Hematopoietic multipotent progenitor cell treated with erythropoietin and hydrocortisone succinate and interleukin-3 and kit ligand, for 8 days (in vitro differentiated cells): ENCODE results near the gene ZNF789.

Experiments
- DNase-seq: peaks from one replicate; pipeline ENCODE4 v3.0.0-alpha.2; 2015

Gene ZNF789

DNA sequence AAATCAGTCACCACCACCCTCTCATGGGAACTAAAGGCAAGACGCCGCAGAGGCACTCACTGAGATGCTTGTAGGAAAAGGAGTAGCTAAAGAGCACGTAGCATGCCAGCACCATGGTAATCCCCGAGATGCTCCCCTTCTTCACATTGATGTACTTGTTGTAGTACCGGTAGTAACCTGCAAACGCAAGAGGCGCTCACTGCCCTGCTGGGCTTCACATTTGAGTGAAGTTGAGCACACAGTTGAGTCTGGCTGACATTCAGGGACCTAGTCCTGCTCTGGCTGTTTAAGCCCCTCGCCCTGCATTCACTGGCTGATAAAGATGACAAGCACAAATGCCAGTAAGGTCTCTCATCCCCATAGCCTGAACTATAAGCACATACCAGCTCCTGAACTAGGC, 13.6 kb upstream of the ZNF789 start:
- DNase-seq, result peak; percentile 59

DNA sequence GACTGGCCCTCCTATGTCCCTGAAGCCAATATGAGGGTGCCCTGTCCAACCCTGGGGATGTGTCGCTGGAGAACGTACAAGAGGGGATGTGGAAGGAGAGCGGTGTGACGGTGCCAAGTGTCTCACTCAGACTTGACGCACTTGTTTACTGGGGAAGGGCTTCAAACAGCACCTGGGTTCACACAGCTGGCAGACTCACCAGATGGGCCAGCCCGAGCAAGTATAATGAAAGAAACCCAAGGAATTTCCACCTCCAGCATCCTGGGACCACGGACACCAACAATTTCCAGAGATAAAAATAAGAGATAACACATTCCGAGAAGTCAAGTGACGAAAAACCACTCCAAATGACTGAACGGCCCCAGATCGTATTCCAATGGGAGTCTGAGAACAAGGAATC, 12.0 kb upstream of the ZNF789 start:
- DNase-seq, result no peak

DNA sequence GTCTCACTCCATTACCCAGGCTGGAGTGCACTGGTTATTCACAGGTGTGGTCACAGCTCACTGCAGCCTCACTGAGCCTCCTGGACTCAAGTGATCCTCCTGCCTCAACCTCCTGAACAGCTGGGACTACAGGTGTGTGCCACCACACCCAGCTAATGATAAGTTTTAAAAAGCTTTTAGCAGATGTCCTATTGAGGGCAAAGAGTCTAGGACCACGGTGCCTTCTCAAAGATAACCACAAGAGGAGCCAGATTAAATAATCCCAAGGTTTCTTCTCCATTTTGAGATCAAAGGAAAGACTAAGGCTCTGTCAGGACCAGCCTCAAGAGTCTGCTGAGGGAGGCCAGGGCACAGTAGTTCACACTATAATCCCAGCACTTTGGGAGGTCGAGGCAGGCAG, 11.5 kb upstream of the ZNF789 start:
- DNase-seq, result no peak

DNA sequence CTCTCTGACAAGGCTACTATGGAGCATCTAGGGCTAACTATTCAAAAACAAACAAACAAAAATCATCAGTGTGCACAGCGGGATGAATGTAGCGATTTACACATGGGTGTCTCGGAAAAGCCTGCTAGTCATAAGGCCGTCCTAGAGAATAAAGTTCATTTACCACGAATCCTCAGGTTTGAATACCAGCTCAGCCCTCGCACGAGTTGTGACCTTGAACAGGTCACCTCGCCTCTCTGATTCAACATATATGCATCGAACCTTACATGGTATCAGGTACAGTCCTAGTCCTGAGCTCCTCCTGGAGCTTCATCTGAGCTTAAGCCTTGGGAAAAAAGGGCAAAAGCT, 7.3 kb upstream of the ZNF789 start:
- peak; percentile 23 for DNase-seq

DNA sequence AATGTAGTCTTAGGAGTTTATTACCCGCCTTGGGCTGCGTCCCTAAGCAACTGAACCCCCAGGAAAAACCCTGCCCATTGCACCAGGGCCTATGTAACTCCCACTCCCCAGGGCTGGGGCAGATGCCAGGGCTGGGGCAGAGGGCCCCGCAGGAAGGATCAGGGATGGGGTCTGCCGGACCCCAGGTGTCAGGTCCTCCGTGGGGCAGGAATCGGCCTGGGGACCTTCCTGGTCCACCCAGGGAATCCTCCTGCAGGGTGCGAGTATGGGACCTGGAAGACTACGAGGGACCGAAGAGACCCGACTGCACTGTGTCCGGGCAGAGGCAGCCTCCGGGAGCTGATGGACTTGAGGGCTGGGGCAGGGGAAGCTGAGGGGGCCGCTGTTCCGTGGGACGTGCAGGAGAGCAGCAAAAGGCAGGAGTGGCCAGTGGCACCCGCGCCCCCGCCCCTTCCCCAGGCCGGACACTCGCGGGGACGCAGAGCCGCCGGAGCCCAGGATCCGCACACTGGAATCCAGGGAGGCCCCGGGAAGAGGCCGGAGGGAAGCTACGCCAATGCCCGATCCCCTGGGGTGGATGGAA, 4.3 kb upstream of the ZNF789 start:
- DNase-seq, result no peak

DNA sequence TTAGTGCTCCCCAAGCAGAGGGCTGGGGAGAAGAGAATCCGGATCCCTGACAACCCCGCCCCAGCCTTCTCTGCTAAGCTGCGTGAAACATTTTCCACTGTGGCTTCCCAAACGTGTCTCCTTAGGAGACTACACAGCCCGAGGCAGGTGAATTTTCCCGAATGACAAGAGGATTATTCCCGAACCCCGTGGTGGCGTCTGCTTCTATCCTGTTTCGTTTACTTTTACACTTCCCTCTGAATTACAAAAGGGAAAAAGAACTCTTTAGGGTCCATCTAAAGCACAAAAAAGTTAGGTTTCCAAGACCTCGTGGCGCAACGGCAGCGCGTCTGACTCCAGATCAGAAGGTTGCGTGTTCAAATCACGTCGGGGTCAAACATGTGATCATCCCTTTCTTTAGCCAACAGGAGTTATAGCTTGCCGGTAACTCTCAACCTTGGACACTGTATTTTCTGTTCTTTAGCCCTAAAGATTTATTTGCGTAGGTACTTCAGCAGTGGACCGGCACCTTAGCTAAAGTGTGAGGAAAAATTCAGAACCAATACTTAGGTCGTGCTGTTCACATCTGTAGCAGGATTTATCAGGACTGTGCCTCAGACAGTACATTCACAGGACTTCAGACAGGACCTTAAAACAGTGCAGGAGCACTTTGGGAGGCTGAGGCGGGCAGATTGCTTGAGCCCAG, 3.2 kb upstream of the ZNF789 start:
- no peak for DNase-seq

DNA sequence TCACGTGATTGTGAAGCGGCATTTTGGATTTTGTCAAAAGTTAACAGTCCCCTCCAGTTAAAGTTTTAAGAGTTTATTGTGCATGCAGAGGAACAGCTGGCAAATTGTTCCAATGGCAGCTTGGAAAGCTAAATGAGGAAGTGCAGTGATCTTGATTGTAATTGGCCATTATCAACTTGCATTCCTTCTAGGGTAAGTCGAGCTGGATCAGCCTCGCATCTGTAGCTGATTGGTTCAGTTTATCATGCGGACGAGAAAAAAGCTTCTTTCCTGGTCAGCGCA, 566 bp downstream of the ZNF789 start:
- peak; percentile 84 for DNase-seq

DNA sequence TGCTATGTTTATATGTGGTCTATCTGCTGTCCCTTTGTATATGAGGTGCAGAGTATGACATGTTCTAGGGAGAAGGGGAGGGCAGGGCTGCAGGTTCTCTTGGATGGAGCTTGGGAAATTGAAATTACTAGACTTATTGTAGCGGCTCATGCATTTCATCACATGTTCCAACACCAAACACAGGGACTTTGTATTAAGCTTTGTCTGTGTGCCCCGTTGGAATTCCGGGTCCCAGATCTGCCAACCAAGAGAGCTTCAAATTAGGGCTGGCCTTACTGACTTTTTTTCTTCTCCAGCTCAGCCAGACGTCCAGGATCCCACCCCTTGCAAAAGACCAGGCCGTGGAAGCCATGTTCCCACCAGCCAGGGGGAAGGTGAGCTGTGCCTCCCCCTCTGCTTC, 3.4 kb downstream of the ZNF789 start:
- no peak for DNase-seq

DNA sequence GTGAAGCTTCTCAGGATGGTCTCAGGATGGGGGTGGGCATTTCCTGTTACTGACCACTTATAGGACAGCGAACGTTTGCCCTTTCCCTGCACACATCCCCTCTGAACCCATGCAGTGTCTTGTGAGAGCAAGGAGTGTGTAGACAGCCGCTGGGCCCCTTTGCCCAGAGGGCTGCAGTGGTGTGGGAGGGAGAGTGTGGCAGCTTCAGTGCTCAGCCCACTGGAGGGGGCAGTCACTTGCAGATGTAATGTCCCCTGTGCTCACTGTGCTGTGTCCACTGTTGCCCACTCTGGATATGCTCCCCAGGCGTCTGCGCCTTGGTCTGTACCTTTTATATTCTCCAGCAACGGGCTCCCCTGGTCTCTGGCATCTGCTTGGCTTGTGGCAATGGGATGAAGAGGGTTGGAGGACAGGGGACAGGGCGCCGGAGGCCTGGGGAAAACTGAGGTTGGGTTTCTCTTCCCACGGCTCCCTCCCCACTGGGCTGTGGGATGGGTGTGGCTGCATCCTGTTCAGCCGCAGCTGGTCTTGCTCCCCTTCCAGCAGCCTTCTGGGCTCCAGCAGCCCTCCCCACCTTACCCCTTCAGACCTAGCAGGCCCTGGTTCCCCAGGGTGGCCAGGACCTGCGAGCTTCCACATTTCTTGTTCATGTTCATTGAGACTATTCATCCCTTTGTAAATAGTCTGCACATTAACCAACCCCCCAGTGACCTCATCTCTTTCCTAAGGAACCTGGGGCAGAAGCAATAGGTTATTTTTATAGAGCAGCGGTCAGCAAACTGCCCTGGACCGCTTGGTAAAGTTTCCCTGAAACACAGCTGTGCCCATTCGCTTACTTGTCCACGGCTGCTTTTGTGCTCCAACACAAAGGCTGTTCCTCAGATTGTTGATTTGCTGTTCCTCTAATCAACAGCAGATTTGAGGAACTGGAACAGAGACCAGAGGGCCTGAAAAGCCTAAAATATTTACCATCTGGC, 6.1 kb downstream of the ZNF789 start:
- no peak for DNase-seq

DNA sequence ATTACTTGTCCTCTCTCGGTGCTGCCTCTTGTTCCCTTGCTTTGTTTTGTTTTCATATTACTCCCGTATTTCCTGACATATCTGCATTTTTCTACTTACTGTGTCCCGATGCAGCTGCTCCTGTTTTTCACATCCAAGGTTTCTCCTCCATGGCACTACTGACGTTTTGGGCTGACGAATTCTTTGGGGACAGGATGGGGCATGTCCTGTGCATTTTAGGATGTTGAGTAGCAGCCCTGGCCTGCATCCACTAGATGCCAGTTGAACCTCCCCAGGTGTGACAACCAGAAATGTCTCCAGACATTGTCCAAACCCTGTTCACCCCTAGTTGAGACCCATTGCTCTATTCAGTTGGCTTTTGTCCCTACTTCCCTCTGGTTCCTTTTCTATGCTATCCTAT, 12.4 kb downstream of the ZNF789 start:
- no peak for DNase-seq

DNA sequence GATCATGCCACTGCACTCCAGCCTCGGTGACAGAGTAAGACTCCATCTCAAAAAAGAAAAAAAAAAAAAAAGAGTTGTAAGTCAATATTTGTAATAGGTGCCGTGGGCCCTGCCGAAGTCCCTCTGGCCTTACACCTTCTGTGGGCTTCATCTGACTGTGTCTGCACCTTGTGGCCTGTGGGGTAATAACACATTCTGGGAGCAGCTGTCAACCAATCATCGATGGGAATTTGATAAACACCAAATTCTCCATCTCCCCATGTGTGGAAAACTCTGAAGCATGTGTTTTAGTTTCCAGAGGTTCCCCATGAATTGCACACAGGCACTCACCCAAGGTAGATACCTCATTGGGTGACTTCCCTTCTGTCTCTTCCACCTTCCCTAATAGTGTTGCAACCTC, 16.5 kb downstream of the ZNF789 start:
- peak; percentile 28 for DNase-seq

DNA sequence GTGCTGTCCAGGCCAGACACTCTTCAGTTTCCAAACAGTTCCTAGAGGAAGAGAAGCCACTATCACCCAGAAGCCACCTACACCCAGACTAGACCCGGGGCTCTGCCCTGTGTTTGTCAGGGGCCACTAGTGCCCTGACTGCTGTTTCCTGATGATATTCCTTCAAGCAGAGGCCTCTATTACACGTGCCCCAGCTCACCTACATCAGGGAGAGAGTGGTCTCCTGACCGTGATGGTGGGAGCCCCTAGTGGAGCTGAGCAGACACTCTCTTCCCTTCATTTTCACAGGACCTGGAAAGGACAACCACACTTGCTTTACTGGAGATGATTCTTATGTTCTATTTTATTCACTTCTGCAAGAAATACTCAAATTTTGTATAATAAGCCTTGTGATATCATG, 18.2 kb downstream of the ZNF789 start:
- no peak for DNase-seq

DNA sequence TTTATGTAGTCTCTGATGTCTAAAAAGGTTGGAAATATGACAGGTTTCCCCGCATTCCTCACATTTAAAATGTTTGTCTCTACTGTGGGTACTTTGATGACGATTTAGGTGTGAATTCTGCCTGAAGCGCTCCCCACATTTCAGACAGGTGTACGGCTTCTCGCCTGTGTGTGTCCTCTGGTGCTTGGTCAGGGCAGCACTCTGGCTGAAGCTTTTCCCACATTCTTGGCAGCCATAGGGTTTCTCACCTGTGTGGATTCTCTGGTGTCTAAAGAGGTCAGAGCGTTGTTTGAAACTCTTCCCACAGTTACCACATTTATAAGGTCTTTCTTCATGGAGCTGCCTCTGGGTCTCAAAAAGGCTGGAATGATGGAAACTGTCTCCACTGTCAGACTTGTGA, 21.1 kb downstream of the ZNF789 start:
- no peak for DNase-seq

DNA sequence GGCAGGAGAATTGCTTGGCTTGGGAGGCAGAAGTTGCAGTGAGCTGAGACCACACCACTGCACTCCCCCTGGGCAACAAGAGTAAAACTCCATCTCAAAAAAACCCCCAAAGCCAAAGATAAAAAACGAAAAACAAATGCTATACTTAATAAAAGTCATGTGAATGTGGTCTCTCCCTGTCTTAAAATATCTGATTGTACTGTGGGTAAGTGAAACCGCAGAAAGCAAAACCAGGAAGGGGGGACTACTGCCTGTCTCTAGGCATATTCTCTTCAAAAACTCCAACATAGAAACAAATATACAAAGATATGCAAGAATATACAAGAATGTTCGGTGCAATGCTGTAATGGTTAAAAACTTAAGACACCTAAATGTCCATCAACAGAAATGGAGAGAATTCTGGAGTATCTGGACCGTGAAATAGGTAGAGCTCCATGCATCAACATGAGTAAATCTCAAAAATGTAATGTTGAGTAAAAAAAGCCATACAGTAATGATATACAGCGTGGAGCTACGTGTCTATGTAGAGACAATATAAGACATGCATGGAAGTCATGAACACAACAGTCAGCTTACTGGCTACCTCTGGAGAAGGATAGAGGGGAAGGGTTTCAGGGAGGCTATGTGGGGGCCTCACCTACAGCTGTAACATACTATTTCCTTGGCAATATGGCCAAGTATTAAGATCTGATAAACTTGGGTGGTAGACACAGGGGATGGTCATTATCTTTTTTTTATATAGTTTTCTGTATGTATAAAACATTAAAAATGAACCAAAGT, 25.3 kb downstream of the ZNF789 start:
- DNase-seq, result peak; percentile 62

DNA sequence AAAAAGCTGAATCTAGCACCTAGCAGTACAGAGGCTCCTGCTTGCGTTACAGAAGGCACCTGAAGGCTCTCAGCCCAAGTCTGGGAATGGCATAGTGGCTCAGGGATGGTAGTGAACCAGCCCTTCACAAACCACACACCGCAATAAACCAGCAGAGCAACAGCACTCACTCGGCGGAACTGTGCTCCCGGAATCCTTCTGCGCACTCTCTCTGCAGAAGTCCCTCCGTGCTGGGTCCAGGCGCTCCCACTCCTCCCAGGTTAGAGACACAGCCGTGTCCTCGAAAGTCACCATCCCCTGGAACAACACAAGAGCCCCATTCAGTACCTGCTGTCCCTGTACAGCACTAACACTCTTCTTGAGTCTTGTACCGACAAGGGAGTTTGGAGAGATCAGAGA, 25.9 kb downstream of the ZNF789 start:
- DNase-seq, result no peak

DNA sequence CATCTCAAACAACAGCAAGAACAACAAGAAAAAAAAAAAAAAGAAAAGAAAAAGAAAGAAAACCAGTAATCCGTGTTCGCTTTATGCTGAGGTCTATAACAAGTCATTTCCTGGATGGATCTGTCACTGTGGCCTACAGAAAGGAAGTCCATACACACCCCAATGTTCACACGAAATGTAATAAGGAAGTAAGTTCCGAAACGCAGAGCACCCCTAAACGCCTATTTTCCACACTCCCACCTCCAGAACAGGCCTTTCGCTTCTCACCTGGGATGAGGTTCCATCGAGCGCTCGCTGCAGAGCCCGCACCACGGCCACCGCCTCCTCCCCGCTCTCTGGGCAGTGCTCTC, 26.7 kb downstream of the ZNF789 start:
- DNase-seq, result peak; percentile 26

DNA sequence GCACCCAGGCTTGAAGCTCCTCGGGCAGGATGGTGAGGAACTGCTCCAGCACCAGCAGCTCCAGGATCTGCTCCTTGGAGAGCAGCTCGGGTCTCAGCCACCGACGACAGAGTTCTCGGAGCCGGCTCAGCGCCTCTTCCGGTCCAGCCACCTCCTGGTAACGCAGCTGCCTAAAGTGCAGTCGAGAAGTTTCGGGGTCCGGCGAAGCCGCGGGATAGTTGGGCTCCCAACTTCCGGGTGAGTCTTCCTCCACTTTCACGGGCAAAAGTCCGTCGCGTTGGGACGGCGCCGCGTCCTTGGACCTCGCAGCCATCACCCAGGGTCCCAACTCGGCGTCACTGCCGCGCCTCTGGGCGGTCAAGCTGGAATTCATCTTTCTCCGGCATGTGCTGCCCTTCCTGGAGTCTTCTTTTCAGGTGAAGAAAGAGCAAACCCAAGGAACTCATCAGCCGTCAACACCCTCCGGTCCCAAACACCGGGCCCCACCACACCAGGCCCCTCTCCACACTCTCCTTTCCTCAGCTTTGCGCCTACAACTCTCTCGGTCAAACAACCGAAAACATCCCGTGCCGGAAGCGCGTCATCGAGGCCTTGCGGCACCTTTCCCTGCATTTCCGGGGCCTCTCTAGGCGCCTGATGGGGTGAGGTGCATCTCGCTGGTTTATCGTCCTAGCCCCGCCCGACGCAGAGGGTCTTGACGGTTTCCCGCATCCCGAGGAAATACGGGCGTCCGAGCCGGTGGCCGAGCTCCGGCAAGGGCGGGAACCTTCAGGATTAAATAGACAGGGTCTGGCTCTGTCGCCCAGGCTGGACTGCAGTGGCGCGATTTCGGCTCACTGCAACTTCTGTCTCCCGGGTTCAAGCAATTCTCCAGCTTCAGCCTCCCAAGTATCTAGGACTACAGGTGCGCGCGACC, 27.3 kb downstream of the ZNF789 start, which contains the start of gene ZNF394:
Gene ZNF394, minus strand, starts transcription at position 561 of the 916 bp plus-strand sequence. Its CDS starts 188 bp downstream, at position 373.
- DNase-seq, result peak; percentile 96

DNA sequence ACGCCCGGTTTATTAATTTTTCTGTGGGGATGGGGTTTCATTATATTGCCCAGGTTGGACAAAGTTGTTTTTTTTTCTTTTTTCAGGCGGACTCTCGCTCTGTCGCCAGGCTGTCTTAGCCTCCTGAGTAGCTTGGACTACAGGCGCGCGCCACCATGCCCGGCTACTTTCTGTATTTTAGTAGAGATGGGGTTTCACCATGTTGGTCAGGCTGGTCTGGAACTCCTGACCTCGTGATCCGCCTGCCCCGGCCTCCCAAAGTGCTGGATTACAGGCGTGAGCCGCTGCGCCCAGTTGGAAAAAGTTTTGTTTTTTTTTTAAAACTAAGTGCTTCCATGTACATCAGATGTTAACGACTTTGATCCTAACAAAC, 27.9 kb downstream of the ZNF789 start:
- DNase-seq, result no peak

DNA sequence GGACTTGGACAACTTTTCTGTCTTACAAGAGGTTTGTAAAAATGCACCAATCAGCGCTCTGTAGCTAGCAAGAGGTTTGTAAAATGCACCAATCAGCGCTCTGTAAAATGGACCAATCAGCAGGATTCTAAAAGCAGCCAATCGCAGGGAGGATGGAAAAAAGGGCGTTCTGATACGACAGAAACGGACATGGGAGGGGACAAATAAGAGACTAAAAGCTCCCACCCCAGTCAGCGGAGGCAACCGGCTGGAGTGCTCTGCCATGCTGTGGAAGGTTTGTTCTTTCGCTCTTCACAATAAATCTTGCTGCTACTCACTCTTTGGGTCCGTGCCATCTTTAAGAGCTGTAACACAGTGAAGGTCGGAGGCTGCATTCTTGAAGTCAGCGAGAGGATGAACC, 28.5 kb downstream of the ZNF789 start:
- DNase-seq, result peak; percentile 55

DNA sequence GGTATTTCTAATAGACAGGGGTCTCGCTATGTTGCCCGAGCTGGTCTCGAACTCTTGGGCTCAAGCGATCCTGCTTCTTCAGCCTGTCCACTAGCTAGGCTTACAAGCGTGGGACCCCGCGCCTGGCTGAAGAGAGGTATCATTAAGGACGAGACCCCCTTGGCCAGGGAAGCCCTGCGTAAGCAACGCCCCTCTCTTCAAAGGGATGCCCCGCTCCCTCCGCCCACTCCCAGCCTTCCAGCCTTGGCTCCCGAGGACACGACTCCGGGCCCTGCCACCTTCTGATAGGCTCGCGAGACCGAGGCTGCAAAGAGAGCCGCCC, 31.6 kb downstream of the ZNF789 start:
- DNase-seq, result no peak

DNA sequence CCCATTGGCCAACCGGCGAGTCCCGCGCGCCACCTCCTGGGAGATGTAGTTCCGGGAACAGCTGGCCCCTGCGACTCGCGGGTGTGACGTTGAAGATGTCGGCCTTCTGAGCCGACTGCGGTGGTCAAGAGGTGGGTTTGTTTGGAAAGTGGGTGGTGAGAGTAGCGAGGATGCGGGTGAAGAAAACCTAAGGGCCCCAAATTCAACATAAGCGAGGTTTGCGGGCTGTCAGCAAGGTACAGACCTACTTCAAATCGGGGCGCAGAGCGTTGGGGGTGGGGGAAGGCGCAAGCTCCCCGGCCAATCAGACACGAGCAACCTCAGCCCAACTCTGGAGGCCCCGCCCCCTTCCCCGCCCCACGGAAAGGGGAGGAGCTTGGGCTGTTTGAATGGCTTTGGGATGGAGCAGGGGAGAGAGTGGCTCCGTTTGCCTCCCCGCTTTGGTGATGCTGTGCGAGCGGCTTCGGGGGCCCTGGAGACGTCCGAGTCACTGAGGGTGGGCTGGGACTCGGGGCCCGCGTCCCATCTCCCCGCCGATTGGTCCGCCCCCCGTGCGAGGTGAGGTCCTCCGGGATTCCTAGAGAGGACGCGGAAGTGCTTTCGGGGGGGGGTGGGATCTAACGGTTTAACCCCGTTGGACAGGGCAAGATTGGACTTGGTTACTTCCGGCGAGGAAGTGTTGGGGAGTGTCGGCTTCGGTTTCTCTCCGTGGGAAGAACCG, 32.1 kb downstream of the ZNF789 start, which contains the start of gene ZKSCAN5:
Gene ZKSCAN5, plus strand, starts transcription at position 60 of the 721 bp plus-strand sequence. CDS start 1,383 bp downstream, outside the sequence.
- peak; percentile 96 for DNase-seq

DNA sequence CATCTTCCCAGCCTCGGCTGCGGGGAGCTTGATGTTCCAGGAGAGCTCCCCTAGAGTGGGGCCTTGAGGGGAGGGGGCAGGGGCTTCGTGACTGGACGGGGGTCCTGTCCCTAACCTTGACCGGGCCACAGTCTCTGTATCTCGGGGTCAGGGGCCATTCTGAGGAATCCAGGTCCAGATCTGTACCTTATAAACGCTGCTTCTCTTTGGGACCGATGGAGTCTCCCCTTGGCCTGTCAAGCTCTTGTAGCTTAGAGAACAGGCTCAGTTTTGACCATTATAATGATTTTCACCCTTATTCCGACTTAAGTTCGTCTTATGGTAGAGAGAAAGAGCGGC, 32.6 kb downstream of the ZNF789 start:
- DNase-seq, result no peak
